HL-60/S4 treated with retinoic acid at 250 ng/mL for 4 days and 3 days (cell line): Measurements from ENCODE around the gene CNOT1.

Experiments used
- in situ Hi-C: fragments of 300-500 bp; cut with MboI; formaldehyde crosslinking; loops from 2 replicates; pipeline ENCODE4 v1.7.0; 2022; ENCODE audit warnings: low sequenced_read_pairs

CNOT1 gene

DNA sequence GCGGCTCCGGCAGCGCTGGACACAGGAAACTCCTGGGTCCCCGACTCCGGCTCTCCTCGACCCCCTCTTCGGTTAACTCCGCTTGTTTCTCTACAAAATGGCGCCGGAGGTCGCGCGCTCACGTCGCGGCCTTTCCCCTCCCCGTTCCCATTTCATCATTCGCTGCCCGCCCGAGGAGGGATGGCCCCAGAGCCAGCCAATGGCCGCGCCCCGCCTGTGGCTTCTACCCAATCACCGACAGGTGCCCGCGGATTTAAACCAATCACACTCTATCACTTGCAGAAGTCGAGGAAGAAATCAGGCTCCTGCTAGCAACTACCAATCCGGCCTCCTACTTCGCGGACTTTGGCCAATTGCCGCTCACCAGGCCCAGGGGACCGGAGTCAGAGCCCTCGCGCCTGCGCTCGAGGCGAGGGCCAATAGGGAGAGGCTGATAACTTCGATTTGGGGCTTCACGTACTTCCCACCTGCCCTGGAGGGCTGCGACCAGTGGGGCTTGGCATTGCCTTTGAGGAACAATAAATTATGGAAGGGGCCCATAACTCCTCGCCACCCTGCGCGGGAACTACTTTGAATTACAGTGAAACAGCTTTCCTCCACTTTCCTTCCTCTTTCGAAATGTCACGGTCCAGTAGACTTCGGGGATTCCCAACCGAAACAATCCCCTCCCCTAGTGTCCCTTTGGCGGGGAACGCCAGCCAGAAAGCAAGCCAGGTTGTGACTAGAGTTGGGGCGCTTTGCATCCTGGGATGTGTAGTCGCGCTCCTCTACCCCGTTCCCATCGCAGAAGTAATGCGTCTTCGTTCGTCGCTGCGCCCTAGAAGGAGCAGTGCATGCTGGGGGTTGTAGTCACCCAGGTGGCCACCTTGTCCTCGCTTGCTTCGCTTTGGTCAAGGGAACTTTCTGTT is at the start of gene CNOT1:
CNOT1 (minus strand) TSS at position 94 of the 908 bp plus-strand sequence. CDS start 30,489 bp downstream, outside the sequence.
- in situ Hi-C loops = no loop called here

GRCh38 chr16:58678716-58679115 is 49.1 kb upstream of the CNOT1 start:
- in situ Hi-C loops = no loop called here

- in situ Hi-C loops = no loop called here
Measured at GRCh38 chr16:58678269-58678668, 48.6 kb upstream of the CNOT1 start.

DNA sequence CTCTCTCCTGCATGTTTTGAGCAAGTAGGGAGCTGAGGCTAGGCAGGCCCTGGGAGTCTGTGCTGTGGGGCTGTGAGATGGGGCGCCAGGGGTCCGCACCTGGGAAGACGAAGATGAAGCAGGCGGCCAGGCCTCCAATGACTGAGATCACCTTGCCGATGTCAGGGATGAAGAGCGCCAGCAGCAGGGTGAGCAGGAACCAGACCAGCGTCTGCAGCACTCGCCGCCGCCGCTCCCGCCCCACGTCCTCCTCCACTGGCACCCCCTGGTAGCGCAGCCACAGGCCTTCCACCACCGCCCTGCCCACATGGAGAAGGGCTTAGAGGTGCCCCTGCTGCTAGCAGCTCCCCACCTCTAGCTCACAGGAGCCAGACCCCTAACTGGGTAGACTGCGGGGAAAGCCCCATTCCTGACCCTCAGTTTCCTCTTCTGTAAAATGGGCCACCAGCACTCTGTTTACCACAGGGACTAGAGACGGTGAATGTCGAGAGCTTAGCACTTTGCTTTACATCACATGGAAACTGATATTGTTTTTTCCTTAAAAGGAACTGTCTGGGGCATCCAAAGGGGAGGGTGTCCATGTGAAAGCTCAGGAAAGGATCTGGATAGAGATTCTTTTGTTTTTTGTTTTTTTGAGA is 41.4 kb upstream of the CNOT1 start:
- in situ Hi-C loops = loop anchor here (25.0 kb wide), 1 partner anchor 334 kb away; no protein-coding TSS in a partner anchor

- in situ Hi-C loops = loop anchor here (25.0 kb wide), 1 partner anchor 333 kb away; no protein-coding TSS in a partner anchor
Measured at GRCh38 chr16:58670177-58670576, 40.6 kb upstream of the CNOT1 start.

DNA sequence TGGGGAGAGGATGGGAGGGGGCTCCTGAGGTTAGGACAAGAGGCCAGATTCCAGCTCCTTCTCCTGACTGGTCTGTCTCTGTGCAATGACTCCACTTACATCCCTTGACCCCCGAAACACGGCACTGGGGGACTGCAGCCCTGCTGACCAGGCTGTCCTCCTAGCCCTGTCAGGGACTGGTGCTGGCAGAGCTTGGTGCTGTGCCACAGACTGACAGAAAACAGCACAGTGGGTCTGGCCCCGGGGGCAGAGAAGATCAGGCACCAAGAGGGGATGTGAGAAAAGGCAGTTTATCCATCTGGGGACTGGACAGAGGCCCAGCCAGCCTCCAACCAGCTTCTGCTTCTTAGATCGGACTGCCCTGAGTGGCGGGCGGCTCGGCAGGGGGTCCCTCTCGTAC is 35.6 kb upstream of the CNOT1 start:
- in situ Hi-C loops = loop anchor here (25.0 kb wide), 1 partner anchor 328 kb away; no protein-coding TSS in a partner anchor

GRCh38 chr16:58661199-58661830 is 31.7 kb upstream of the CNOT1 start:
- in situ Hi-C loops = loop anchor here (25.0 kb wide), 1 partner anchor 324 kb away; no protein-coding TSS in a partner anchor

DNA sequence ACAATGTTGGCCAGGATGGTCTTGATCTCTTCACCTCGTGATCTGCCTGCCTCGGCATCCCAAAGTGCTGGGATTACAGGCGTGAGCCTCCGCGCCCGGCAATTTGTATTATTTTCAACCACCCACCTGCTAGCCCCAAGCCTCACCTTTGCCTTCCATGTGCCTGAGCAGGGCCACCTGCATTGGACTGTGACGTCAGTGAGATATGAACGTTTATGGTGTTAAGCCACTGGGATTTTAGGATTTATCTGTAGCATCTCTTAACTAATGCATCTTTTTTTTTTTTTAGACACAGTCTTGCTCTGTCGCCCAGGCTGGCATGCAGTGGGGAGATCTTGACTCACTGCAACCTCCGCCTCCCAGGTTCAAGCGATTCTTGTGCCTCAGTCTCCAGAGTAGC is 30.3 kb upstream of the CNOT1 start:
- in situ Hi-C loops = loop anchor here (25.0 kb wide), 1 partner anchor 323 kb away; no protein-coding TSS in a partner anchor

GRCh38 chr16:58658796-58659211 is 29.2 kb upstream of the CNOT1 start:
- in situ Hi-C loops = loop anchor here (25.0 kb wide), 1 partner anchor 322 kb away; no protein-coding TSS in a partner anchor

GRCh38 chr16:58656899-58657298 is 27.3 kb upstream of the CNOT1 start:
- in situ Hi-C loops = loop anchor here (25.0 kb wide), 1 partner anchor 320 kb away; no protein-coding TSS in a partner anchor

- in situ Hi-C loops = loop anchor here (25.0 kb wide), 1 partner anchor 318 kb away; no protein-coding TSS in a partner anchor
Measured at GRCh38 chr16:58655215-58655596, 25.6 kb upstream of the CNOT1 start.

GRCh38 chr16:58654560-58655214 is 25.1 kb upstream of the CNOT1 start:
- in situ Hi-C loops = loop anchor here (25.0 kb wide), 1 partner anchor 317 kb away; no protein-coding TSS in a partner anchor

DNA sequence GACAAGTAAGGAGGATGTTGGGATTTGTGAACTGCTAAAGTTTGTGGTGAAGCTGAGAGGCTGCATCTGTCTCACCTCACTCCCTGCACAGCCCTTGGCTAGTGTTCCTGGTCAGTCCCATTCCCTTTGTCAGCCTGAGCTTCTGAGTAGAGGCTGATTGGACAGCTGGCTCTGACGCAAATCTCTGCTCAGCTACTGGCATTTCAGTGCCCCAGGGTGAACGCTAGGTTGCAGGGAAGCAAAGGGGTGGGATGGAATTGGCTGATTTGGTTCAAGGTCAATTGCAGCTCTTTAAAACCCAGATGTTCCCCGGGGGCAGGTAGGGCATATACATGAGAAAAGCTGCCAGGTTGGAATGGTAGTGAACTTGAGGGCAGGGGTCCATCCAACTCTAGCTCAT is 23.1 kb upstream of the CNOT1 start:
- in situ Hi-C loops = loop anchor here (25.0 kb wide), 1 partner anchor 315 kb away; no protein-coding TSS in a partner anchor

DNA sequence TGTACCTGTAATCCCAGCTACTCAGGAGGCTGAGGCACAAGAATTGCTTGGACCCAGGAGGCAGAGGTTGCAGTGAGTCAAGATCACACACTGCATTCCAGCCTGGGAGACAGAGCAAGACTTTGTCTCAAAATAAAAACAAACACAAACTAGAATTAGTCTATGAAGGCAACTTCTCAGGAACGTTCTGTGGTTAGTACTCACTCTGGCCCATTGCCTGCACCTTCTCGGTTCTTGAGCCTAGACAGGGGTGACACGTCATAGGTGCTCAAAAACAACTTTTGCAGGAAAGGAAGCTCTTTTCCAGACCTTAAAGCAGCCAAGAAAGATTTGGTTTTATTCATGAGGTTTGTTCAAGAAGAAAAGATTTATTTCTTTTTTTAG is 22.3 kb upstream of the CNOT1 start:
- in situ Hi-C loops = loop anchor here (25.0 kb wide), 1 partner anchor 315 kb away; no protein-coding TSS in a partner anchor

- in situ Hi-C loops = loop anchor here (25.0 kb wide), 1 partner anchor 312 kb away; no protein-coding TSS in a partner anchor
Measured at GRCh38 chr16:58649707-58650106, 20.1 kb upstream of the CNOT1 start.

GRCh38 chr16:58647107-58647506 is 17.5 kb upstream of the CNOT1 start:
- in situ Hi-C loops = no loop called here

DNA sequence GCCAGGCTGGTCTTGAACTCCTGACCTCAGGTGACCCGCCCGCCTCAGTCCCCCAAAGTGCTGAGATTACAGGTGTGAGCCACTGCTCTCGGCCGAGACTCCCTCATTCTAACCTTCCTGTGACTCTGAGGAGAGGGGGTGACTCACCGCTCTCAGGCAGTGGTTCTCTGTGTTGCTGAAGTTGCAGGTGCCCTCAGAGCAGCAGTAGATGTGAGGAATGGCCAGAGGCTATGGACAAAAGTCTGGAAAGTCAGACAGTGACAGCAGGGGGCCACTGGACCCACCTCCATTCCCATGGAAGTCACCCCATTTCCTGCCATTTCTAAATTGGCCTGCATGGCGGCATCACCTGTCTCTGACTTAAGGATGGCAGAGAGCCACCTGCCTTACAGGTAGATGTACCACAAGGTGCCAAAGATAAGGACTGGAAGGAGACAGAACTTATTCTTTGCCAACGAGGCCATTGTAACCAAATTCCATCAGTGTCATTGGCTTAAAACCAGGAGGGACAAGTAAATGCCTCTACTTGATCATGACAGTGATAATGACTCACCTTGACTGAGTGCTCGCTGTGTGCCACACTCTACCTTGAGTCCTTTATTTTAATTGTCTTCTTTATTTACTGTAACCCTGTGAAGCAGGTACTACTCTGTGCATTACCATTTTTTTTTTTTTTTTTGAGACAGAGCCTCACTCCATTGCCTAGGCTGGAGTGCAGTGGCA is 15.3 kb upstream of the CNOT1 start:
- in situ Hi-C loops = no loop called here

DNA sequence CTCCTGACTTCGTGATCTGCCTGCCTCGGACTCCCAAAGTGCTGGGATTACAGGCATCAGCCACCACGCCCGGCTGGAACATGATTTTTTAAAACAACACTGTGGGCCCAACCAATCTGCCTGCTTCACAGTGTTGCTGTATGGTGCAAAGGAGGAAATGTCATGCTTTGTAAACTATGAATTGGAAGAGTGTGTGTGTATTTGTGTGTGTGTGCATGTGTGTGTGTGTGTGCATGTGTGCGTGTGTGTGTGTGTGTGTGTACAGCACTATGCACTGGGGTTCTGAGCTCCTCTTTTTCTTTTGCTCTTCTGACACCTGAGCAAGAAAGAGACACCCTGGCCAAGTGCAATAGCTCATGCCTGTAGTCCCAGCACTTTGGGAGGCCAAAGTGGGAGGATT is 14.5 kb upstream of the CNOT1 start:
- in situ Hi-C loops = no loop called here

DNA sequence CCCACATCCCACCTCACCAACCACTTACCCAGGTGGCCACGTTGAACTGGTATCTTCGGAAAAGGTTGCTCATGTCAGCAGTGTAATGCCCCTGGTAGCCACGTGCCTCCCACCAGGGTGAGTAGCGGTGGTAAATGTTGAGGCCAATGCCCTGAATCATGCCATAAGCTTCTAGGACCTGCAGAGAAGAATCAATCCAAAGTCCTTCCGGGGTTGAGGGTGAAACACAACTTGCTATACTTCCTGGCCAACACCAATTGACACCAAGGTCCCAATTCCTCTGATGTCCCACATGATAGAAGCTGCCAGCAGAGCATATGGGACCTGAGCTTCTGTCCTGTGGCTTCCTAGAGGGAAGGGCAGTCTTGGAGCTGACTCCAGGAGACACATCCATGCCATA is 11.3 kb upstream of the CNOT1 start:
- in situ Hi-C loops = no loop called here

DNA sequence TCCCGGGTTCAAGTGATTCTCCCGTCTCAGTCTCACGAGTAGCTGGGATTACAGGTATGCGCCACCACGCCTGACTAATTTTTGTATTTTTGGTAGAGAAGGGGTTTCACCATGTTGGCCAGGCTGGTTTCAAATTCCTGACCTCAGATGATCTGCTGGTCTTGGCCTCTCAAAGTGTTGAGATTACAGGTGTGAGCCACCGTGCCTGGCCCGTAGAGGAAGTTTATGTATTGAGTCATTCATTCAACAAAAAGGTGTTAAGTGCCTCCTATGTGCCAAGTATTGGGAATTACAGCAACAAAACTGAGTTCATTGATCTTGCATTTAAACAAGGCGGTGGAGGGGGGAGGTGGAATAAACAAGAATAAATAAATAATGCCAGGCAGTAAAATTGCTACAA is 10.2 kb upstream of the CNOT1 start:
- in situ Hi-C loops = no loop called here
